H9 (cell line): Measurements from ENCODE around the gene SIGLEC7. TPM values are rescaled to one million over a fixed set of nuclear protein-coding genes. Genes with fewer than 3 reads are reported as not detected.

Experiments used
- DNase-seq: peaks from one replicate; pipeline ENCODE4 v3.0.0-alpha.2; 2017
- H2AFZ ChIP-seq: one replicate; pipeline ENCODE4 v1.6.1; 2013; ENCODE audit warnings: mild to moderate bottlenecking, low read length, control low read depth, moderate library complexity
- H2AK5ac ChIP-seq: 2 replicates; pipeline ENCODE4 v1.6.1; 2013; ENCODE audit warnings: low read length, control low read depth, mixed read lengths; ENCODE audit not compliant: insufficient read length
- H2BK120ac ChIP-seq: one replicate; pipeline ENCODE4 v1.6.1; 2013; ENCODE audit warnings: low read depth, mild to moderate bottlenecking, low read length, control low read depth, inconsistent platforms; ENCODE audit not compliant: poor library complexity, severe bottlenecking
- H2BK12ac ChIP-seq: 2 replicates; pipeline ENCODE4 v1.6.1; 2013; ENCODE audit warnings: low read length, control low read depth, mixed read lengths, low read depth; ENCODE audit not compliant: insufficient read length
- H2BK15ac ChIP-seq: 2 replicates; pipeline ENCODE4 v1.6.1; 2013; ENCODE audit warnings: low read depth, low read length, control low read depth
- H2BK20ac ChIP-seq: one replicate; pipeline ENCODE4 v1.6.1; 2013; ENCODE audit warnings: low read depth, mild to moderate bottlenecking, low read length, control low read depth, inconsistent platforms; ENCODE audit not compliant: poor library complexity, severe bottlenecking
- H2BK5ac ChIP-seq: 2 replicates; pipeline ENCODE4 v1.6.1; 2013; ENCODE audit warnings: low read length, control low read depth, mixed read lengths; ENCODE audit not compliant: insufficient read length
- H3K14ac ChIP-seq: 2 replicates; pipeline ENCODE4 v1.6.1; 2013; ENCODE audit warnings: low read length, control low read depth; ENCODE audit not compliant: insufficient read depth
- H3K18ac ChIP-seq: 2 replicates; pipeline ENCODE4 v1.6.1; 2013; ENCODE audit warnings: low read depth, mild to moderate bottlenecking, mixed read lengths, low read length, control low read depth; ENCODE audit not compliant: insufficient read length
- H3K23ac ChIP-seq: 2 replicates; pipeline ENCODE4 v1.6.1; 2013; ENCODE audit warnings: low read length, control low read depth, mixed read lengths, low read depth; ENCODE audit not compliant: insufficient read length
- H3K23me2 ChIP-seq: 2 replicates; pipeline ENCODE4 v1.6.1; 2013; ENCODE audit warnings: low read depth, mild to moderate bottlenecking, mixed read lengths, low read length, control low read depth; ENCODE audit not compliant: insufficient read length, poor library complexity, severe bottlenecking
- H3K27ac ChIP-seq: 2 replicates; pipeline ENCODE4 v1.5.1; 2013; ENCODE audit warnings: low read length, control low read depth, mixed read lengths, low read depth; ENCODE audit not compliant: insufficient read length
- H3K27me3 ChIP-seq: 2 replicates; pipeline ENCODE4 v1.6.1; 2013; ENCODE audit warnings: low read length, control low read depth, inconsistent platforms; ENCODE audit not compliant: insufficient read depth
- H3K4ac ChIP-seq: 2 replicates; pipeline ENCODE4 v1.6.1; 2013; ENCODE audit warnings: low read depth, mild to moderate bottlenecking, control low read depth, inconsistent platforms, low read length, moderate library complexity
- H3K4me1 ChIP-seq: 2 replicates; pipeline ENCODE4 v1.6.1; 2013; ENCODE audit warnings: low read length, control low read depth, inconsistent platforms; ENCODE audit not compliant: insufficient read depth
- H3K4me2 ChIP-seq: 2 replicates; pipeline ENCODE4 v1.6.1; 2013; ENCODE audit warnings: low read length, control low read depth, mixed read lengths; ENCODE audit not compliant: insufficient read length, insufficient read depth
- H3K56ac ChIP-seq: 2 replicates; pipeline ENCODE4 v1.6.1; 2013; ENCODE audit warnings: low read depth, mild to moderate bottlenecking, mixed read lengths, low read length, control low read depth; ENCODE audit not compliant: insufficient read length
- H3K79me1 ChIP-seq: 2 replicates; pipeline ENCODE4 v1.6.1; 2013; ENCODE audit warnings: low read depth, mild to moderate bottlenecking, moderate library complexity, low read length, control low read depth, inconsistent platforms; ENCODE audit not compliant: insufficient read depth, poor library complexity, severe bottlenecking
- H3K79me2 ChIP-seq: 2 replicates; pipeline ENCODE4 v1.6.1; 2013; ENCODE audit warnings: low read length, control low read depth, inconsistent platforms; ENCODE audit not compliant: insufficient read depth
- H3K9ac ChIP-seq: 2 replicates; pipeline ENCODE4 v1.6.1; 2013; ENCODE audit warnings: low read length, control low read depth, mixed read lengths; ENCODE audit not compliant: insufficient read length; ENCODE audit errors: extremely low read depth
- H3K9me3 ChIP-seq: one replicate; pipeline ENCODE4 v1.6.1; 2013; ENCODE audit warnings: low read depth, low read length, inconsistent platforms; ENCODE audit not compliant: control insufficient read depth
- H3T11ph ChIP-seq: one replicate; pipeline ENCODE4 v1.6.1; 2013; ENCODE audit warnings: mild to moderate bottlenecking, low read length, control low read depth, inconsistent platforms
- H4K20me1 ChIP-seq: one replicate; pipeline ENCODE4 v1.6.1; 2013; ENCODE audit not compliant: control insufficient read depth, insufficient read length, insufficient read depth
- H4K5ac ChIP-seq: 2 replicates; pipeline ENCODE4 v1.6.1; 2013; ENCODE audit warnings: low read depth, mild to moderate bottlenecking, mixed read lengths, low read length, control low read depth; ENCODE audit not compliant: insufficient read length
- H4K8ac ChIP-seq: replicated peaks from 2 replicates; pipeline ENCODE4 v1.6.1; 2013; ENCODE audit warnings: low read length, control low read depth, mixed read lengths, low read depth; ENCODE audit not compliant: insufficient read length
- H4K91ac ChIP-seq: 2 replicates; pipeline ENCODE4 v1.6.1; 2013; ENCODE audit warnings: low read depth, mild to moderate bottlenecking, moderate library complexity, mixed read lengths, low read length, control low read depth; ENCODE audit not compliant: insufficient read length
- H3K27ac Mint-ChIP-seq, 3 experiments: 2 replicates in 2 of 3; 3 replicates in 1 of 3; pipeline ENCODE4 v1.8.0; 2020 to 2021; ENCODE audit warnings: mixed read lengths in 3 of 3, mild to moderate bottlenecking in 1 of 3, moderate library complexity in 1 of 3
- H3K27me3 Mint-ChIP-seq: 2 replicates; pipeline ENCODE4 v1.8.0; 2021; ENCODE audit warnings: low read depth, mild to moderate bottlenecking, moderate library complexity, mixed read lengths
- H3K36me3 Mint-ChIP-seq, 3 experiments: 2 replicates in 2 of 3; 3 replicates in 1 of 3; pipeline ENCODE4 v1.8.0; 2020 to 2021; ENCODE audit warnings: low read depth in 3 of 3, mixed read lengths in 3 of 3; ENCODE audit not compliant: insufficient read depth in 1 of 3
- H3K4me1 Mint-ChIP-seq, 2 experiments: 2 replicates each; pipeline ENCODE4 v1.8.0; 2020; ENCODE audit warnings: mixed read lengths in 2 of 2
- H3K4me3 Mint-ChIP-seq, 2 experiments: 2 replicates in 1 of 2; 3 replicates in 1 of 2; pipeline ENCODE4 v1.8.0; 2020 to 2021; ENCODE audit warnings: mild to moderate bottlenecking in 2 of 2, mixed read lengths in 2 of 2, moderate library complexity in 1 of 2
- H3K9me3 Mint-ChIP-seq, 2 experiments: 2 replicates in 1 of 2; 3 replicates in 1 of 2; pipeline ENCODE4 v1.8.0; 2020; ENCODE audit warnings: mild to moderate bottlenecking in 2 of 2, mixed read lengths in 2 of 2, moderate library complexity in 1 of 2
- CTCF ChIP-seq: fragments of 200-600 bp; sonication (generic); conservative IDR thresholded peaks from 3 replicates; pipeline ENCODE4 v1.8.0; 2021; ENCODE audit warnings: antibody characterized with exemption, mild to moderate bottlenecking
- WGBS: extraction: QIAGEN DNeasy Blood & Tissue Kit; methylation state at CpG from one replicate; pipeline ENCODE4 v1.1.7; 2013; ENCODE audit warnings: missing lambda C conversion rate, low lambda C conversion rate, mixed read lengths; ENCODE audit not compliant: insufficient read length; ENCODE audit errors: extremely low coverage; 5-methylcytosine and 5-hydroxymethylcytosine counted together
- total RNA-seq: library from RNA; stranded (reverse); gene quantifications from 2 replicates; pipeline ENCODE4 v1.2.1, GENCODE V29; 2021

Gene SIGLEC7
- total RNA-seq, 1 experiment from 2014 or later: not detected

- Histone ChIP-seq H3K4me1 (no peaks in the 10 kb centered on the region), H3T11ph (no peak overlapping the region), H2BK12ac (no peak overlapping the region), H3K56ac (no peak overlapping the region), H2BK5ac (no peak overlapping the region), H3K27me3 (no peaks in the 10 kb centered on the region), H2BK20ac (no peak overlapping the region), H3K27ac (no peak overlapping the region), H4K91ac (no peak overlapping the region), H2AFZ (no peak overlapping the region), H3K14ac (no peak overlapping the region), H3K4ac (no peak overlapping the region), H4K8ac (no peak overlapping the region), H3K79me1 (no peaks in the 10 kb centered on the region), H2BK15ac (no peak overlapping the region), H2BK120ac (no peak overlapping the region), H4K5ac (no peak overlapping the region), H3K4me2 (no peak overlapping the region), H3K79me2 (no peaks in the 10 kb centered on the region), H3K23ac (no peak overlapping the region), H2AK5ac (no peak overlapping the region), H3K9ac (no peak overlapping the region), H4K20me1 (no peaks in the 10 kb centered on the region), H3K18ac (no peak overlapping the region), H3K9me3 (no peaks in the 10 kb centered on the region), H3K23me2 (no peaks in the 10 kb centered on the region)
- H3K36me3 Mint-ChIP-seq: no peaks in the 10 kb centered on the region
- H3K27me3 Mint-ChIP-seq: peaks cover 44% of the 10 kb centered on the region
- TF ChIP-seq CTCF: no peak
- no peak for DNase-seq
- WGBS: no CpG with 5 or more reads among the region's 13 CpGs
- no peaks in the 10 kb centered on the region for H3K4me1 Mint-ChIP-seq
- H3K9me3 Mint-ChIP-seq: peaks cover 7 to 20% of the 10 kb centered on the region in 2 experiments
- no peak overlapping the region for H3K4me3 Mint-ChIP-seq
- no peak overlapping the region for H3K27ac Mint-ChIP-seq
Observed at GRCh38 chr19:51168564-51169282, 26.6 kb downstream of the SIGLEC7 start.
